NCI-H748 (cell line): ENCODE measurements around the gene EBLN1.

Source experiments
- DNase-seq: peaks from one replicate; lab custom pipeline; 2025; ENCODE audit not compliant: unreplicated experiment; lab: John Stamatoyannopoulos, UW

EBLN1 gene

GRCh38 chr10:22217842-22218241, at the start of gene EBLN1:
TSS of gene EBLN1 (minus strand) at chr10:22218015. CDS start at chr10:22209983, 8,032 bp downstream.
- DNase-seq = no peak

- DNase-seq = no peak
Observed at GRCh38 chr10:22265839-22266537, 48.2 kb upstream of the EBLN1 start.

GRCh38 chr10:22263106-22263505, 45.3 kb upstream of the EBLN1 start:
- DNase-seq = no peak

- no peak for DNase-seq
Observed at GRCh38 chr10:22259280-22259679, 41.5 kb upstream of the EBLN1 start.

- no peak for DNase-seq
Observed at GRCh38 chr10:22258471-22258870, 40.7 kb upstream of the EBLN1 start.

GRCh38 chr10:22253580-22253882, 35.7 kb upstream of the EBLN1 start:
- no peak for DNase-seq

DNA sequence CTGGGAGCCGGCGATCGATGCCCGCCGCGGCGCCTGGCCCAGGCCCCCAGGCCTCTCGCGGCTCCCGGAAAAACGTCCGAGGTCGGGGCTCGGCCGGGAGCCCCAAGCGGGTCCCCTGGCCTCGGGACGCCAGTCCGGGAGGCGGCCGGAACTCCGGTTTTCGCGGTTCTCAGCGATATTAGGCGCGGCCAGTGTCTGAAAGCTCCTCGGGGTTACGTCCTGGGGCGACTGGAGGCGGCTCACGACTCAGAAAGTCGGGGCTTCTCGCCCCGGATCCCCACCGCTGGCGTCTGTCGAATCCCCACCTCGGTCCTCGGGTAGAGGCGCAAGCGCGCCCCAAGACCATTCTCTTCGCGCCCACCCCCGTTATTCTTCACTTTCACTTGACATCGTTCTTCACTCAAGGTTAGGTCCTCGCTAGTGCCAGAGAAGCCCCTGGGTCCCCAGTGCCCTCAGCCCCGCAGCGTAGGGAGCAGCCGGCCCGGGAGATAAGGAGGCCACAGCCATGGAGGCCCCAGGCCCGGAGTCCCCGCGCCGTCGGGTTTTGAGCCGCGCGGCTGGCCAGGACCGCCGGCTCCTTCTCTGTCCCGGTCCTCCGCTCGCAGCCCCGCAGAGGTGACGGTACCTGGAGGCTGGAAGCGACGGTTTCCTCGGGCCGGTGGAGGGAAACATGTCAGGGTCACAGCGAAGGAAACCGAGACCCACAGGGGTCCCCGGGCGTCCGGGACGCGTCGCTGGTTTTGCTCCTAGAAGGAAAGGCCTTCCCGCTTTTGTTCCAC, 35.2 kb upstream of the EBLN1 start:
- DNase-seq = no peak

- peak; percentile 30 for DNase-seq
Observed at GRCh38 chr10:22252224-22252800, 34.5 kb upstream of the EBLN1 start.

- peak; percentile 49 for DNase-seq
Observed at GRCh38 chr10:22251751-22252223, 34.0 kb upstream of the EBLN1 start.

- peak; percentile 24 for DNase-seq
Observed at GRCh38 chr10:22250897-22251660, 33.3 kb upstream of the EBLN1 start.

DNA sequence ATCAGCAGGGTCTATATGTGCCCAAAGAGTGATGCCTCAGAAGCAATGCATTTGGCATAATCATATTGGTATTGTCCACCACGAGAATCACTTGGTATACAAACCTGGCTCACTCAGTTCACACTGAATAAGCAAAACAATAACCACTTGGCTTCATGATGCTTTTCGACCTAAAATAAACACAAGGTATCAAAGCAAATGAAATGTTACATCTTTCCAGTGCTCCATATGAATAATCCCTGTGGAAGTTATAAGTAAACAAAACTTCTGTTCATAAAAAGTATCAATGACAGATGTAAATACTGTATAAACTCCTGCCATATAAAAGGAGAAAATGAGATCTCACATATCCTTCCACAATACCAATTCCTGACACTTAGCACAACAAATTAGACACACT, 29.8 kb upstream of the EBLN1 start:
- DNase-seq = no peak

- DNase-seq = no peak
Observed at GRCh38 chr10:22246680-22247391, 29.0 kb upstream of the EBLN1 start.

GRCh38 chr10:22245567-22245966, 27.8 kb upstream of the EBLN1 start:
- DNase-seq = no peak

- DNase-seq = no peak
Observed at GRCh38 chr10:22244855-22245254, 27.0 kb upstream of the EBLN1 start.

DNA sequence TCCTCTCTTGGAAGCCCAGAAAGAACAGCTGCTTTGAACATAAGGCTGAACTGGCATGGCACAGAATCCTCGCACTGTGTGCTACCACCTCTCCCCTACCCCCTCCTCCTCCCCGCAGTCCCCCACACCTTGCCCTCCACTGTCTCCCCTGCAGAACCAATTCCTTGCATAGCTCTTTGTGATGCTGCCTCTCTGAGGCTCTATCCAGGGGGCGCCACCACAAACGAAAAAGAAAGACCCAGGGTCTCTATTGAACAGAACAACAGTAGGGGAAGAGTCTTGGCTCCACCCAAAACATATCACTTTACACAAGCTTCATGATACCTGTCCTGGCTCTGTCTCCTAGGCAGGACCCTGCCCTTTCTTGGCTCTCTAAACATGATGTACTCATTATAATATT, 26.2 kb upstream of the EBLN1 start:
- DNase-seq = peak; percentile 12

DNA sequence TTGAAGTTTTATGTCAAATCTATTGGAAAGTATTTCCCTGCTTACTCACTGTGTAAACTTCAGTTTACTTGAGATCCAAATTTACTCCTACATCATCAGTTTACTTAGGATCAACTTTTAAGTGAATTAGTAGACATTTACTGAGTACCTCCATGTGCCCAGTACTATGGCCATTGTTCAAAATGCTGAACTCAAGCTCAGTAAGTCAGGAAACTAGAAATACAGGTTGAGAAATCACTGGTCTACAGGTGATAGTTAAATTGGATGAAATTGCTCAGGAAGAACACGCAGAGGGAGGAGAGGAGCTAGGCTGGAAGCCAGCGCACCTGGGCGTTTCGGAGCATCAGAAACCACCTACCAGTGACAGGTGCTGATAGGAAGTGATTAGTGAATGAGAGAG, 25.5 kb upstream of the EBLN1 start:
- DNase-seq = peak; percentile 11

GRCh38 chr10:22231260-22231659, 13.4 kb upstream of the EBLN1 start:
- peak; percentile 12 for DNase-seq

DNA sequence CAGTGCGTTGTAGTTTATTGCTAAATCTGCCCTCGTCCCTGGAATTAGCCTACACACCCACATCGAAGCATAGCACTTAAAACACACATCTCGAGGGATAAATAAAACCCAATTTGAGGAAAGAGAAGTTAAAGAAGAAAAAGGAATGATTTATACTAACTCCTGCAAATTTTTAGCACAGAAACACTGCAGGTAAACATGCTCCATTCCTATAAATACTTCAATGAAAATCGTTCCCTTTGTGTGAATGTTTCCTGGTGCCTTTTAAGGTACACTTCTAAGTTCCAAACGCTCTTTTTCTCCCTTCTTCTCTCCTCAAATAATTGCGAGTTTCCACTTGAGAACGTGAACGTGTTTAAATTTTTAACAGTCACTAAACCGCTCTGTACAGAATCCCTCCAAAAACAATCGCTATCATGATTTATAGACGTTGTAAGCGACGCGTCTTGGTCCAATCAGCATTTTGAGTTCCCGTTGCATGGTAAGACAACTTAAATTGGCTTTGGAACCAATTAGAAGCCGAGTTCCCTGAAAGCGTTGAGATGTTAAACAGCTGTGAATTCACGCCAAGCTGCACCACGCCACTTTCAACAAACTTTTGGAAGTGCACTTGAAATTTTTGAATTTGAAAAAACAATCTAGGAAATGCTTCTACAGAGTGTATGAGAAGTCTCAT, 12.5 kb upstream of the EBLN1 start:
- DNase-seq = peak; percentile 87

DNA sequence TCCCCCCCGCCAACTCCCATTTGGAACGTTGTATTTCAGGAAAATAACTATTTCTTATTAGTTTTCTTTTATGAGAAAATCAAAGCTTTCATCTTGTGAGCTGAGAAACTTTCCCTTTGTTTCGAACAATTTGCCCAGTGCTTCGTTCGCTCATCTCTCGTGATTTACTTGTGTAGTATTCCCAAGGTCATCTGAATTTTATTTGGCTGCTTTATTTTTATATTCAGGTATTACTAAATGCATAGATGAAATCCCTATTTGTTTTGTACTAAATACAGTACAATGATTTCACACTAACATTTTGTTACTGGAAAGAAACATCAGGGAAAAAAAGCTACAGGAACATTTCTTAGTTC, 12.0 kb upstream of the EBLN1 start:
- DNase-seq = peak; percentile 21
